ENCODE data around the gene PCNA. TPM values are rescaled to one million over a fixed set of nuclear protein-coding genes. Genes with fewer than 3 reads are reported as not detected.

The PCNA gene
- total and polyA plus RNA-seq, 10 of the 15 experiments (the other 5 are each of a cell fraction or from before 2014, with no cell fraction given) = 389 to 694 (median 540) TPM

DNA sequence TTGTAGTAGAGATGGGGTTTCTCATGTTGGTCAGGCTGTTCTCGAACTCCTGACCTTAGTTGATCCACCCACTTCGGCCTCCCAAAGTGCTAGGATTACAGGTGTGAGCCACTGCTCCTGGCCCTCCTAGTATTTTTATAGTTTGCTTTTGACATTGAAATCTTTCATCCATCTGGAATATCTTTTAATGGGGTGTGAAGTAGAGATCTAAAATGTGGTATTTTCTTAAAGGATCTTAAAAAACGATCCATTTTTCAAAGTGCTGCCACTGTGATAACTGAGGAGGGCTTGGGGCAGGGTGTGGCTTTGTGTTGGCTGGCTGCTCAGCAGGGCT is 30.1 kb upstream of the PCNA start (continued):
- TF ChIP-seq NR2C1 (IDR thresholded peaks at IDR 0.05) = no peak
- no peak for TF ChIP-seq TBL1XR1 (IDR thresholded peaks at IDR 0.05; ENCODE audit: low read depth, low read length)
- TF ChIP-seq, protein P1, sequence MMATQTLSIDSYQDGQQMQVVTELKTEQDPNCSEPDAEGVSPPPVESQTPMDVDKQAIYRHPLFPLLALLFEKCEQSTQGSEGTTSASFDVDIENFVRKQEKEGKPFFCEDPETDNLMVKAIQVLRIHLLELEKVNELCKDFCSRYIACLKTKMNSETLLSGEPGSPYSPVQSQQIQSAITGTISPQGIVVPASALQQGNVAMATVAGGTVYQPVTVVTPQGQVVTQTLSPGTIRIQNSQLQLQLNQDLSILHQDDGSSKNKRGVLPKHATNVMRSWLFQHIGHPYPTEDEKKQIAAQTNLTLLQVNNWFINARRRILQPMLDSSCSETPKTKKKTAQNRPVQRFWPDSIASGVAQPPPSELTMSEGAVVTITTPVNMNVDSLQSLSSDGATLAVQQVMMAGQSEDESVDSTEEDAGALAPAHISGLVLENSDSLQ (IDR thresholded peaks at IDR 0.05) = no peak
- no peak for TF ChIP-seq STAT1 (conservative IDR thresholded peaks at IDR 0.05)
- TF ChIP-seq SMAD1 (IDR thresholded peaks at IDR 0.05; ENCODE audit: low read depth, partially characterized antibody) = no peak
- TF ChIP-seq, protein P2, sequence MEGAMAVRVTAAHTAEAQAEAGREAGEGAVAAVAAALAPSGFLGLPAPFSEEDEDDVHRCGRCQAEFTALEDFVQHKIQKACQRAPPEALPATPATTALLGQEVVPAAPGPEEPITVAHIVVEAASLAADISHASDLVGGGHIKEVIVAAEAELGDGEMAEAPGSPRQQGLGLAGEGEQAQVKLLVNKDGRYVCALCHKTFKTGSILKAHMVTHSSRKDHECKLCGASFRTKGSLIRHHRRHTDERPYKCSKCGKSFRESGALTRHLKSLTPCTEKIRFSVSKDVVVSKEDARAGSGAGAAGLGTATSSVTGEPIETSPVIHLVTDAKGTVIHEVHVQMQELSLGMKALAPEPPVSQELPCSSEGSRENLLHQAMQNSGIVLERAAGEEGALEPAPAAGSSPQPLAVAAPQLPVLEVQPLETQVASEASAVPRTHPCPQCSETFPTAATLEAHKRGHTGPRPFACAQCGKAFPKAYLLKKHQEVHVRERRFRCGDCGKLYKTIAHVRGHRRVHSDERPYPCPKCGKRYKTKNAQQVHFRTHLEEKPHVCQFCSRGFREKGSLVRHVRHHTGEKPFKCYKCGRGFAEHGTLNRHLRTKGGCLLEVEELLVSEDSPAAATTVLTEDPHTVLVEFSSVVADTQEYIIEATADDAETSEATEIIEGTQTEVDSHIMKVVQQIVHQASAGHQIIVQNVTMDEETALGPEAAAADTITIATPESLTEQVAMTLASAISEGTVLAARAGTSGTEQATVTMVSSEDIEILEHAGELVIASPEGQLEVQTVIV (IDR thresholded peaks at IDR 0.05; ENCODE audit: borderline replicate concordance, partially characterized antibody) = no peak
- TF ChIP-seq IRF4 (IDR thresholded peaks at IDR 0.05; ENCODE audit: low read depth, low read length) = no peak
- TF ChIP-seq, protein P3, sequence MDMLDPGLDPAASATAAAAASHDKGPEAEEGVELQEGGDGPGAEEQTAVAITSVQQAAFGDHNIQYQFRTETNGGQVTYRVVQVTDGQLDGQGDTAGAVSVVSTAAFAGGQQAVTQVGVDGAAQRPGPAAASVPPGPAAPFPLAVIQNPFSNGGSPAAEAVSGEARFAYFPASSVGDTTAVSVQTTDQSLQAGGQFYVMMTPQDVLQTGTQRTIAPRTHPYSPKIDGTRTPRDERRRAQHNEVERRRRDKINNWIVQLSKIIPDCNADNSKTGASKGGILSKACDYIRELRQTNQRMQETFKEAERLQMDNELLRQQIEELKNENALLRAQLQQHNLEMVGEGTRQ (IDR thresholded peaks at IDR 0.05; ENCODE audit: borderline replicate concordance, low read depth, low read length) = no peak
- TF ChIP-seq, protein P4, sequence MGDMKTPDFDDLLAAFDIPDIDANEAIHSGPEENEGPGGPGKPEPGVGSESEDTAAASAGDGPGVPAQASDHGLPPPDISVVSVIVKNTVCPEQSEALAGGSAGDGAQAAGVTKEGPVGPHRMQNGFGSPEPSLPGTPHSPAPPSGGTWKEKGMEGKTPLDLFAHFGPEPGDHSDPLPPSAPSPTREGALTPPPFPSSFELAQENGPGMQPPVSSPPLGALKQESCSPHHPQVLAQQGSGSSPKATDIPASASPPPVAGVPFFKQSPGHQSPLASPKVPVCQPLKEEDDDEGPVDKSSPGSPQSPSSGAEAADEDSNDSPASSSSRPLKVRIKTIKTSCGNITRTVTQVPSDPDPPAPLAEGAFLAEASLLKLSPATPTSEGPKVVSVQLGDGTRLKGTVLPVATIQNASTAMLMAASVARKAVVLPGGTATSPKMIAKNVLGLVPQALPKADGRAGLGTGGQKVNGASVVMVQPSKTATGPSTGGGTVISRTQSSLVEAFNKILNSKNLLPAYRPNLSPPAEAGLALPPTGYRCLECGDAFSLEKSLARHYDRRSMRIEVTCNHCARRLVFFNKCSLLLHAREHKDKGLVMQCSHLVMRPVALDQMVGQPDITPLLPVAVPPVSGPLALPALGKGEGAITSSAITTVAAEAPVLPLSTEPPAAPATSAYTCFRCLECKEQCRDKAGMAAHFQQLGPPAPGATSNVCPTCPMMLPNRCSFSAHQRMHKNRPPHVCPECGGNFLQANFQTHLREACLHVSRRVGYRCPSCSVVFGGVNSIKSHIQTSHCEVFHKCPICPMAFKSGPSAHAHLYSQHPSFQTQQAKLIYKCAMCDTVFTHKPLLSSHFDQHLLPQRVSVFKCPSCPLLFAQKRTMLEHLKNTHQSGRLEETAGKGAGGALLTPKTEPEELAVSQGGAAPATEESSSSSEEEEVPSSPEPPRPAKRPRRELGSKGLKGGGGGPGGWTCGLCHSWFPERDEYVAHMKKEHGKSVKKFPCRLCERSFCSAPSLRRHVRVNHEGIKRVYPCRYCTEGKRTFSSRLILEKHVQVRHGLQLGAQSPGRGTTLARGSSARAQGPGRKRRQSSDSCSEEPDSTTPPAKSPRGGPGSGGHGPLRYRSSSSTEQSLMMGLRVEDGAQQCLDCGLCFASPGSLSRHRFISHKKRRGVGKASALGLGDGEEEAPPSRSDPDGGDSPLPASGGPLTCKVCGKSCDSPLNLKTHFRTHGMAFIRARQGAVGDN (IDR thresholded peaks at IDR 0.05) = no peak
- TF ChIP-seq SRF (IDR thresholded peaks at IDR 0.05; ENCODE audit: low read depth in 2 of 2, low read length in 2 of 2) = no peak
- no peak for TF ChIP-seq SP1 (IDR thresholded peaks at IDR 0.05; ENCODE audit: low read depth, low read length)
- TF ChIP-seq LARP7 (IDR thresholded peaks at IDR 0.05) = no peak
